GM21737 (cell line): ENCODE results near the gene STEAP1B.

Experiments
- ATAC-seq: cut with Tn5 transposase; IDR thresholded peaks from one replicate; pipeline ENCODE4 v1.9.1; 2021; ENCODE audit warnings: mild to moderate bottlenecking, moderate library complexity; ENCODE audit not compliant: unreplicated experiment

The STEAP1B gene

GRCh38 chr7:22377703-22378102 is 122.3 kb downstream of the STEAP1B start:
- no peak for ATAC-seq

- ATAC-seq = no peak
Observed at GRCh38 chr7:22375359-22376048, 124.5 kb downstream of the STEAP1B start.

- ATAC-seq = no peak
Observed at GRCh38 chr7:22373911-22374310, 126.1 kb downstream of the STEAP1B start.

GRCh38 chr7:22373388-22373787 is 126.6 kb downstream of the STEAP1B start:
- ATAC-seq = no peak

- ATAC-seq = no peak
Observed at GRCh38 chr7:22372863-22373262, 127.1 kb downstream of the STEAP1B start.

- no peak for ATAC-seq
Observed at GRCh38 chr7:22371878-22372277, 128.1 kb downstream of the STEAP1B start.
